Adrenal gland (tissue), 19 donors: ENCODE data around the gene TPGS2. TPM values are rescaled to one million over a fixed set of nuclear protein-coding genes. Genes with fewer than 3 reads are reported as not detected.
"Not testable (repeated sequence)": the region's sequence is repeated elsewhere in the genome, so short reads cannot be mapped to it uniquely, and the experiment has no call there.

Experiments used
- DNase-seq, 7 donors: peaks; one replicate each; pipeline ENCODE4 v3.0.0-alpha.2; 2019 to 2020
- H3K27ac ChIP-seq, 5 donors: fragments of 200-600 bp; sonication (generic) in 4 of 5; 1 replicate in 3 of 5; 2 replicates in 2 of 5; pipeline versions ENCODE4 v1.5.1 to v1.8.0; 2016 to 2020; ENCODE audit warnings: mild to moderate bottlenecking in 1 of 5
- H3K27me3 ChIP-seq: fragments of 200-600 bp; 2 replicates; pipeline ENCODE4 v1.8.0; 2021
- H3K36me3 ChIP-seq, 2 donors: fragments of 200-600 bp; replicated peaks in 1 of 2; 1 replicate in 1 of 2; 2 replicates in 1 of 2; pipeline versions ENCODE4 v1.5.1 to v1.8.0; 2018 to 2022
- H3K4me1 ChIP-seq, 2 donors: fragments of 200-600 bp; replicated peaks in 1 of 2; 1 replicate in 1 of 2; 2 replicates in 1 of 2; pipeline versions ENCODE4 v1.5.1 to v1.8.0; 2018 to 2021
- H3K4me3 ChIP-seq, 4 donors: fragments of 200-600 bp; sonication (generic) in 3 of 4; one replicate each; pipeline ENCODE4 v1.5.1; 2016 to 2018
- H3K9me3 ChIP-seq, 3 donors: fragments of 200-600 bp; sonication (generic) in 1 of 3; replicated peaks in 1 of 3; 1 replicate in 2 of 3; 2 replicates in 1 of 3; pipeline versions ENCODE4 v1.5.1 to v1.8.0; 2016 to 2021
- CTCF ChIP-seq, 6 experiments: fragments of 450-650 bp in 4 of 6; fragments of 200-600 bp in 2 of 6; sonication (generic) in 1 of 6; IDR thresholded peaks; 1 replicate in 5 of 6; 2 replicates in 1 of 6; pipeline versions ENCODE4 v1.5.1 to v1.8.0; 2016 to 2021; ENCODE audit warnings: antibody characterized with exemption in 6 of 6, mild to moderate bottlenecking in 2 of 6, moderate library complexity in 1 of 6
- POLR2A ChIP-seq, 2 donors: fragments of 450-650 bp; IDR thresholded peaks; one replicate each; pipeline ENCODE4 v1.6.1; 2017; ENCODE audit warnings: antibody characterized with exemption in 2 of 2, mild to moderate bottlenecking in 2 of 2, moderate library complexity in 1 of 2
- WGBS, 4 donors: extraction: QIAGEN DNeasy Blood & Tissue Kit in 2 of 4; methylation state at CpG; one replicate each; pipeline versions ENCODE4 v1.1.5 to v1.1.7; 2013 to 2017; 5-methylcytosine and 5-hydroxymethylcytosine counted together
- intact Hi-C, 2 donors: fragments of 100-400 bp; cut with DNase I; formaldehyde crosslinking; loops; one replicate each; pipeline versions ENCODE4 v1.14.1 to v1.15.0; 2022 to 2023
- long read RNA-seq, 10 donors: library from polyadenylated mRNA in 3 of 10; unstranded in 2 of 10; stranded (forward) in 1 of 10; transcript quantifications; one replicate each; pipeline ENCODE4 v2.0.0 and lab custom pipeline, GENCODE V29; 2021 to 2026
- polyA plus RNA-seq, 3 donors: library from polyadenylated mRNA; stranded (reverse); fragments of 200-250 nt in 2 of 3; fragments of 350-450 nt in 1 of 3; fragmentation: Illumina TruSeq in 1 of 3; extraction: RNeasy Lipid Tissue Mini Kit (QIAGEN cat#74804) in 1 of 3; gene quantifications; one replicate each; pipeline ENCODE4 v1.2.3, GENCODE V29; 2013 to 2014
- total RNA-seq, 9 donors: library from RNA; depleted of rRNA in 4 of 9; stranded (reverse); fragments of >200 nt in 4 of 9; fragments of 120-200 nt in 1 of 9; fragmentation: NEBNext Ultra II Directional in 1 of 9; extraction: Animal tissue kit (Norgen Biotek cat#: 25700) in 1 of 9; gene quantifications; one replicate each; pipeline versions ENCODE4 v1.1.0 to v1.2.4, GENCODE V29; 2013 to 2023
- donor health status: healthy with polysubstance abuse.
- donor health status: Bipolar disorder and iron deficiency.
- donor health status: DM: yes; HTN: yes; CAD: no.
- donor health status: DM: no; HTN: no; CAD: no.
- donor health status: DM: no; HTN: no; CAD: no.
- donor health status: DM: yes; HTN: yes; CAD: no.

Gene TPGS2, protein sequence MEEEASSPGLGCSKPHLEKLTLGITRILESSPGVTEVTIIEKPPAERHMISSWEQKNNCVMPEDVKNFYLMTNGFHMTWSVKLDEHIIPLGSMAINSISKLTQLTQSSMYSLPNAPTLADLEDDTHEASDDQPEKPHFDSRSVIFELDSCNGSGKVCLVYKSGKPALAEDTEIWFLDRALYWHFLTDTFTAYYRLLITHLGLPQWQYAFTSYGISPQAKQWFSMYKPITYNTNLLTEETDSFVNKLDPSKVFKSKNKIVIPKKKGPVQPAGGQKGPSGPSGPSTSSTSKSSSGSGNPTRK
- total RNA-seq (100 to 1,000 TPM in 3 of 9 donors, 10 to 100 TPM in 6; 56.2 to 247 (median 88.8) TPM), polyA plus RNA-seq (100 to 1,000 TPM in 1 of 3 donors, 10 to 100 TPM in 2; 35.3 to 134 (median 36.6) TPM)
- long read RNA-seq, donor 1, full-length matches to known transcripts = 41 of 41 reads
- long read RNA-seq, donor 1, partial matches to known transcripts = 0 of 41 reads
- long read RNA-seq, donor 1, other reads (novel, unspliced or antisense) = 0 of 41 reads
- long read RNA-seq, donor 2, full-length matches to known transcripts = 18 of 32 reads
- long read RNA-seq, donor 2, partial matches to known transcripts = 14 of 32 reads
- long read RNA-seq, donor 2, other reads (novel, unspliced or antisense) = 0 of 32 reads
- long read RNA-seq, donor 3, full-length matches to known transcripts = 17 of 17 reads
- long read RNA-seq, donor 3, partial matches to known transcripts = 0 of 17 reads
- long read RNA-seq, donor 3, other reads (novel, unspliced or antisense) = 0 of 17 reads
- long read RNA-seq, donor 4, full-length matches to known transcripts = 66 of 75 reads
- long read RNA-seq, donor 4, partial matches to known transcripts = 2 of 75 reads
- long read RNA-seq, donor 4, other reads (novel, unspliced or antisense) = 7 of 75 reads
- long read RNA-seq, donor 5, full-length matches to known transcripts = 125 of 138 reads
- long read RNA-seq, donor 5, partial matches to known transcripts = 2 of 138 reads
- long read RNA-seq, donor 5, other reads (novel, unspliced or antisense) = 11 of 138 reads
- long read RNA-seq, donor 6, full-length matches to known transcripts = 27 of 34 reads
- long read RNA-seq, donor 6, partial matches to known transcripts = 1 of 34 reads
- long read RNA-seq, donor 6, other reads (novel, unspliced or antisense) = 6 of 34 reads
- long read RNA-seq, donor 7, full-length matches to known transcripts = 13 of 13 reads
- long read RNA-seq, donor 7, partial matches to known transcripts = 0 of 13 reads
- long read RNA-seq, donor 7, other reads (novel, unspliced or antisense) = 0 of 13 reads
- long read RNA-seq, donor 8, full-length matches to known transcripts = 38 of 38 reads
- long read RNA-seq, donor 8, partial matches to known transcripts = 0 of 38 reads
- long read RNA-seq, donor 8, other reads (novel, unspliced or antisense) = 0 of 38 reads
- long read RNA-seq, donor 9, full-length matches to known transcripts = 30 of 50 reads
- long read RNA-seq, donor 9, partial matches to known transcripts = 20 of 50 reads
- long read RNA-seq, donor 9, other reads (novel, unspliced or antisense) = 0 of 50 reads
- long read RNA-seq, donor 10, full-length matches to known transcripts = 10 of 10 reads
- long read RNA-seq, donor 10, partial matches to known transcripts = 0 of 10 reads
- long read RNA-seq, donor 10, other reads (novel, unspliced or antisense) = 0 of 10 reads

GRCh38 chr18:36828630-36829361 is at the start of gene TPGS2, which contains the start of gene KIAA1328:
TSS of gene TPGS2 (minus strand) at chr18:36829002. CDS start at chr18:36828767, 235 bp downstream.
TSS of gene KIAA1328 (plus strand) at chr18:36829127. CDS start at chr18:36829139, 12 bp downstream.
- WGBS, 4 donors = 0 to 1% (median 1%) methylated on average over 38 to 83 of the region's 83 CpGs
- intact Hi-C loops = no loop called here
- Histone ChIP-seq H3K4me3 (peak within 1 kb of the TSS; percentile 81 to 87 (median 86)), H3K36me3 (no peaks in the 10 kb centered on the region), H3K4me1 (peaks cover 0 to 19% of the 10 kb centered on the region in 2 donors), H3K27me3 (no peaks in the 10 kb centered on the region), H3K27ac (peak within 1 kb of the TSS in 4 of 5 donors; percentile 30 to 85 (median 77)), H3K9me3 (no peaks in the 10 kb centered on the region)
- TF ChIP-seq POLR2A (IDR thresholded peaks at IDR 0.05) (peak; percentile 48 to 53), CTCF (IDR thresholded peaks at IDR 0.05) (peak in 4 of 6 experiments; percentile 28 to 39 (median 36))
- peak; percentile 84 to 91 (median 88) for DNase-seq

- H3K36me3 ChIP-seq, H3K27ac ChIP-seq, H3K4me3 ChIP-seq, H3K27me3 ChIP-seq, H3K4me1 ChIP-seq, DNase-seq, H3K9me3 ChIP-seq, intact Hi-C loops: not testable (repeated sequence)
These were observed 45.0 kb upstream of the TPGS2 start for GRCh38 chr18:36873826-36874225.

DNA sequence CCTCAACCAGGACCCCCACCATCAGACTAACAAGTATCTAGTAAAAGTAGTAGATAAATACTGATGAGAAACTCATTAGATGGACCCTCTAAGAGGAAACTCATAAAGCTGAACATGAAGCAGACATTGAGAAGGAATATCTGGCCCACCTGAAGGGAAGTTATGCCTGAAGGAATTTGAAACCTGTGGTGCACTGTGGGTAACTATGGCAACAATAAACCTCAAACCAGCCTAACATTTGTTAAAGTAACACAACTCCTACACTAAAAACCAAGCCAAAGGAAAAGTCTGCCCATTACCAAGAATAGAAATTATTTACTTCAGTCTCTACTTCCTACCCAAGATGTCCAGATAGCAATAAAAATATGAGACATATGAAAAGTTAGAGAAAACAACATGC is 43.5 kb upstream of the TPGS2 start:
- Histone ChIP-seq H3K27me3 (no peaks in the 10 kb centered on the region), H3K4me3 (no peak overlapping the region), H3K4me1 (peaks cover 0 to 4% of the 10 kb centered on the region in 2 donors), H3K36me3 (no peaks in the 10 kb centered on the region), H3K9me3 (no peaks in the 10 kb centered on the region), H3K27ac (no peak overlapping the region)
- DNase-seq = no peak
- TF ChIP-seq POLR2A (IDR thresholded peaks at IDR 0.05) = no peak
- TF ChIP-seq CTCF (IDR thresholded peaks at IDR 0.05) = no peak
- intact Hi-C loops = no loop called here
